Ishikawa (cell line): Measurements from ENCODE around the gene KCNMB2.

Source experiments
- CREB1 ChIP-seq: IDR thresholded peaks from 2 replicates; pipeline ENCODE4 v1.6.1; 2012; ENCODE audit warnings: low read depth
- EP300 ChIP-seq: IDR thresholded peaks from 2 replicates; pipeline ENCODE4 v1.6.1; 2012; ENCODE audit warnings: borderline replicate concordance
- MAX ChIP-seq: IDR thresholded peaks from 2 replicates; pipeline ENCODE4 v1.6.1; 2012
- TAF1 ChIP-seq: IDR thresholded peaks from 2 replicates; pipeline ENCODE4 v1.6.1; 2012; ENCODE audit warnings: low read depth, mild to moderate bottlenecking
- USF1 ChIP-seq: IDR thresholded peaks from 2 replicates; pipeline ENCODE4 v1.6.1; 2012
- YY1 ChIP-seq: IDR thresholded peaks from 2 replicates; pipeline ENCODE4 v1.6.1; 2012; ENCODE audit warnings: low read depth

GRCh38 chr3:178676942-178677790 lies 140.9 kb downstream of the KCNMB2 start:
- TF ChIP-seq MAX (no peak), EP300 (no peak), TAF1 (no peak), CREB1 (no peak), YY1 (no peak), USF1 (no peak)
